ENCODE data around the gene KRT14. TPM values are rescaled to one million over a fixed set of nuclear protein-coding genes. Genes with fewer than 3 reads are reported as not detected.

The KRT14 gene
- total and polyA plus RNA-seq, 2 donors (not counting 3 experiments of a cell fraction or from before 2014, with no cell fraction given), result 0.12 to 0.66 TPM

DNA sequence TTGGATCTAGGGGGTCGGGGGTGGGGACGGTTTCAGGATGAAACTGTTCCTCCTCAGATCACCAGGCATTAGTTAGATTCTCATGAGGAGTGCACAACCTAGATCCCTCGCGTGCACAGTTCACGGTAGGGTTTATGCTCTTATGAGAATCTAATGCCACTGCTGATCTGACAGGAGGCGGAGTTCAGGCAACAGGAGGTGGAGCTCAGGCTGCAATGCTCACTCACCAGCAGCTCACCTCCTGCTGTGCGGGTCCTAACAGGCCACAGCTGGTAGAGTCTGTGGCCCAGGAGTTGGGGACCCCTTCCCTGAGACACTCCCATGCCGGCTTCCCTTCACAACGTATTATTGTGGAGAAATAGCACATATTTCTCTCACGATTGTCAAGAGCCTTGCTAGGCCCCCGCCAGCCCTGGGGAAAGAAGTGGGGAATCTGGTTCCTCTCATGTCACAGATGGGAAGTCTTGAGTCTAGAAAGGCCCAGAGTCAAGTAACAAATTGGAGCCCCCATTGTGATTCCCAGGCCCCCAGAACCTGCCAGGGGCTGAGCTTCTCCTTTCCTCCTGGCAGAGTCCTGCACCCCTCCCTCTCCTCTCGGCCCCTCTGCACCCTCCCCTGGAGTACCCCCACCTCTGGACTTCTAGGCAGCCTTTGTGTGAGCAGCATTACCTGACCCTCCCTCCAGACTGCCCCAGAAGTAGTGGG lies 6.1 kb upstream of the KRT14 start:
- FAIRE-seq (no peak), DNase-seq (ENCODE audit: low read depth, low spot score) (no peak)
- Histone ChIP-seq H3K79me2 (ENCODE audit: control insufficient read depth, insufficient read depth, low read length) (no peaks in the 10 kb centered on the region), H3K4me1 (ENCODE audit: control insufficient read depth, extremely low read depth, insufficient read depth, low read length) (no peaks in the 10 kb centered on the region), H3K27me3 (ENCODE audit: control insufficient read depth in 2 of 2, insufficient read depth in 2 of 2, low read length in 2 of 2) (peaks cover 0 to 2% of the 10 kb centered on the region in 2 experiments), H4K20me1 (replicated peaks; ENCODE audit: control insufficient read depth, extremely low read depth, insufficient read depth, low read length) (no peaks in the 10 kb centered on the region), H3K36me3 (ENCODE audit: control insufficient read depth in 2 of 2, extremely low read depth in 1 of 2, insufficient read depth in 2 of 2, low read length in 2 of 2) (no peaks in the 10 kb centered on the region), H2AFZ (ENCODE audit: low read depth, low read length) (no peak overlapping the region), H3K9ac (replicated peaks; ENCODE audit: extremely low read depth, insufficient read depth, low read length) (no peak overlapping the region), H3K9me1 (replicated peaks; ENCODE audit: control insufficient read depth, extremely low read depth, insufficient read depth, low read length) (no peaks in the 10 kb centered on the region), H3K4me3 (replicated peaks in 1 of 3; ENCODE audit: insufficient read depth in 1 of 3, low read depth in 1 of 3, low read length in 3 of 3) (no peak overlapping the region), H3K4me2 (ENCODE audit: insufficient read depth, low read length) (no peak overlapping the region), H3K9me3 (replicated peaks; ENCODE audit: control insufficient read depth, insufficient read depth, low read length) (no peaks in the 10 kb centered on the region), H3K27ac (ENCODE audit: insufficient read depth, low read depth, low read length) (no peak overlapping the region)
- dilution Hi-C loops (cut with MboI; ENCODE audit: extremely low pct_ligation_motif_present, low sequenced_read_pairs) (no loop called here), intact Hi-C loops (cut with micrococcal nuclease) (no loop called here)
- ChIA-PET POLR2A (no interaction called here), CTCF (interaction anchor here (1.6 to 2.5 kb wide), 2 partner anchors 9 to 13 kb away, joined by 5 to 7 read pairs; no protein-coding TSS in a partner anchor)
- no peak for TF ChIP-seq POLR2AphosphoS5 (IDR thresholded peaks at IDR 0.05; ENCODE audit: insufficient read depth, low read depth, low read length)
- no peak for TF ChIP-seq JUN (IDR thresholded peaks at IDR 0.05; ENCODE audit: borderline replicate concordance, insufficient read depth, insufficient read length, low read depth)
- no TSS peak for BruUV-seq (replicated peaks)

DNA sequence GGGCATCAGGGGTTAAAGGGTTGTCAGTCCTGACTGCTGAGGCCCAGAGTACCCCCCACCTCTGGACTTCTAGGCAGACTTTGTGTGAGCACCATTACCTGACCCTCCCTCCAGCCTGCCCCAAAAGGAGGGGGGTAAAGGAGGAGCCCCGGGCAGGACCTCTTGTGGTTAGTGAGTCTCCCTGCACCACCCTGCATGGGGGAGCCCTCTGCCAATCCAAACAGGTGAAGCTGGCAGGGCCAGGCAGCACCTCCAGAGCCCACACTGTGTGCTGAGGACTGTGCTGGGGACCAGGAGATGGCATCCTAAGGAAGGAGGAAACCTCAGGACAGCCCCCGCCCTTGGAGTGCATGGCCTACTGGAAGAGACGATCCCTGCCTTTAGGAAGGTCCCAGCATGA lies 2.6 kb upstream of the KRT14 start:
- H3K9me3 ChIP-seq (replicated peaks; ENCODE audit: control insufficient read depth, insufficient read depth, low read length), result no peaks in the 10 kb centered on the region
- no peaks in the 10 kb centered on the region for H3K4me1 ChIP-seq (ENCODE audit: control insufficient read depth, extremely low read depth, insufficient read depth, low read length)
- CTCF ChIA-PET, result no interaction called here
- no peaks in the 10 kb centered on the region for H3K36me3 ChIP-seq (ENCODE audit: control insufficient read depth in 2 of 2, extremely low read depth in 1 of 2, insufficient read depth in 2 of 2, low read length in 2 of 2)
- dilution Hi-C loops (cut with MboI; ENCODE audit: extremely low pct_ligation_motif_present, low sequenced_read_pairs), result no loop called here
- POLR2A ChIA-PET, result no interaction called here
- BruUV-seq (replicated peaks), result no TSS peak
- no peak overlapping the region for H3K9ac ChIP-seq (replicated peaks; ENCODE audit: extremely low read depth, insufficient read depth, low read length)
- H3K79me2 ChIP-seq (ENCODE audit: control insufficient read depth, insufficient read depth, low read length), result no peaks in the 10 kb centered on the region
- TF ChIP-seq EZH2 (IDR thresholded peaks at IDR 0.05; ENCODE audit: borderline replicate concordance, low read depth, low read length, severe bottlenecking) (no peak), POLR2AphosphoS5 (IDR thresholded peaks at IDR 0.05; ENCODE audit: insufficient read depth, low read depth, low read length) (no peak), FOS (IDR thresholded peaks at IDR 0.05; ENCODE audit: borderline replicate concordance, insufficient read depth, low read length) (no peak), GATA2 (IDR thresholded peaks at IDR 0.05; ENCODE audit: insufficient read depth, insufficient read length, low read depth, low read length) (no peak)
- DNase-seq (ENCODE audit: low read depth, low spot score) (no peak), FAIRE-seq (no peak)
- H3K4me2 ChIP-seq (ENCODE audit: insufficient read depth, low read length), result no peak overlapping the region
- intact Hi-C loops (cut with micrococcal nuclease), result no loop called here
- H3K9me1 ChIP-seq (replicated peaks; ENCODE audit: control insufficient read depth, extremely low read depth, insufficient read depth, low read length), result no peaks in the 10 kb centered on the region
- H3K27me3 ChIP-seq (ENCODE audit: control insufficient read depth in 2 of 2, insufficient read depth in 2 of 2, low read length in 2 of 2), result peaks cover 0 to 2% of the 10 kb centered on the region in 2 experiments
- no peaks in the 10 kb centered on the region for H4K20me1 ChIP-seq (replicated peaks; ENCODE audit: control insufficient read depth, extremely low read depth, insufficient read depth, low read length)
- no peak overlapping the region for H3K4me3 ChIP-seq (replicated peaks in 1 of 3; ENCODE audit: insufficient read depth in 1 of 3, low read depth in 1 of 3, low read length in 3 of 3)
- no peak overlapping the region for H2AFZ ChIP-seq (ENCODE audit: low read depth, low read length)
- H3K27ac ChIP-seq (ENCODE audit: insufficient read depth, low read depth, low read length), result no peak overlapping the region

Measured in endothelial cell of umbilical vein (primary cell).